Heart left ventricle (tissue), 16 donors: ENCODE measurements around the gene PHAF1. TPM values are rescaled to one million over a fixed set of nuclear protein-coding genes. Genes with fewer than 3 reads are reported as not detected.

Source experiments
- ATAC-seq, 4 donors: fragments of 200-7000 bp; cut with Tn5 transposase; one replicate each; pipeline ENCODE4 v1.9.1; 2020 to 2022; ENCODE audit warnings: moderate library complexity in 4 of 4, mild to moderate bottlenecking in 3 of 4, moderate number of reproducible peaks in 1 of 4
- DNase-seq, 5 donors: peaks; one replicate each; pipeline ENCODE4 v3.0.0-alpha.2; 2020
- H3K27ac ChIP-seq, 12 donors: fragments of 200-600 bp; sonication (generic) in 4 of 12; one replicate each; pipeline versions ENCODE4 v1.5.0 to v1.8.0; 2016 to 2022; ENCODE audit warnings: mild to moderate bottlenecking in 2 of 12
- H3K27me3 ChIP-seq, 9 donors: fragments of 200-600 bp; sonication (generic) in 2 of 9; one replicate each; pipeline versions ENCODE4 v1.5.1 to v1.8.0; 2016 to 2022; ENCODE audit warnings: mild to moderate bottlenecking in 3 of 9
- H3K36me3 ChIP-seq, 9 donors: fragments of 200-600 bp; sonication (generic) in 2 of 9; one replicate each; pipeline versions ENCODE4 v1.5.0 to v1.8.0; 2018 to 2022; ENCODE audit warnings: mild to moderate bottlenecking in 2 of 9
- H3K4me1 ChIP-seq, 12 donors: fragments of 200-600 bp; sonication (generic) in 4 of 12; one replicate each; pipeline versions ENCODE4 v1.5.0 to v1.8.0; 2016 to 2022; ENCODE audit warnings: mild to moderate bottlenecking in 3 of 12
- H3K4me3 ChIP-seq, 12 donors: fragments of 200-600 bp; sonication (generic) in 4 of 12; one replicate each; pipeline versions ENCODE4 v1.5.0 to v1.8.0; 2017 to 2022; ENCODE audit warnings: mild to moderate bottlenecking in 9 of 12, moderate library complexity in 4 of 12
- H3K9me3 ChIP-seq, 12 donors: fragments of 200-600 bp; sonication (generic) in 4 of 12; one replicate each; pipeline versions ENCODE4 v1.5.0 to v1.8.0; 2016 to 2022; ENCODE audit warnings: mild to moderate bottlenecking in 1 of 12
- CTCF ChIP-seq, 12 donors: fragments of 200-600 bp; sonication (generic) in 4 of 12; IDR thresholded peaks; one replicate each; pipeline versions ENCODE4 v1.5.0 to v1.8.0; 2018 to 2022; ENCODE audit warnings: antibody characterized with exemption in 12 of 12, mild to moderate bottlenecking in 5 of 12
- POLR2A ChIP-seq, 2 donors: fragments of 450-650 bp; IDR thresholded peaks; one replicate each; pipeline ENCODE4 v1.6.1; 2017; ENCODE audit warnings: antibody characterized with exemption in 2 of 2, mild to moderate bottlenecking in 2 of 2, moderate library complexity in 2 of 2
- WGBS, 4 donors: extraction: QIAGEN DNeasy Blood & Tissue Kit in 2 of 4; methylation state at CpG; one replicate each; pipeline versions ENCODE4 v1.1.5 to v1.1.7; 2013 to 2018; 5-methylcytosine and 5-hydroxymethylcytosine counted together
- intact Hi-C, 10 donors: fragments of 100-400 bp; cut with DNase I; formaldehyde crosslinking; loops; one replicate each; pipeline versions ENCODE4 v1.11.1 to v1.14.2; 2022
- polyA plus RNA-seq, 2 donors: library from polyadenylated mRNA; stranded (reverse); fragments of 200-250 nt; gene quantifications; one replicate each; pipeline ENCODE4 v1.2.3, GENCODE V29; 2013
- total RNA-seq, 9 donors: library from RNA; depleted of rRNA in 2 of 9; stranded (reverse); fragments of >200 nt in 2 of 9; fragmentation: NEBNext Ultra II Directional in 3 of 9; extraction: Animal tissue kit (Norgen Biotek cat#: 25700) in 3 of 9; gene quantifications; one replicate each; pipeline versions ENCODE4 v1.1.0 to v1.2.4, GENCODE V29; 2016 to 2023
- donor health status: ischemic (EF 13 %, LVEDD 7.1; RV severe dilation, severe dysfunction).
- donor health status: healthy with polysubstance abuse.
- donor health status: DM: no; HTN: yes; CAD: no.
- donor health status: DM: no; HTN: no; CAD: no.
- donor health status: ischemic (EF 25% LVEDD 6.9; RV normal size, moderate dysfunction).
- donor health status: ischemic (EF 25% LVEDD 5.7; RV mildly dilated, moderate dysfunction).
- donor health status: healthy.
- donor health status: DM: yes; HTN: yes; CAD: no.
- donor health status: ischemic (EF 35%, LVEDD 5.7; RV mildly dilated, moderate dysfunction).
- donor health status: nonischemic (EF 11% LVEDD 7.7; RV severe dilation, severe dysfunction).
- donor health status: DM: yes; HTN: yes; CAD: no.
- donor health status: PGD.
- donor health status: ischemic (EF 29% LVEDD 5.4; RV normal size, mild dysfunction).
- donor health status: nonischemic (EF 23%, LVEDD 6.1; RV moderate dilation, normal function).

Gene PHAF1
- total and polyA plus RNA-seq, 11 donors: 5.6 to 17.8 (median 11.6) TPM

GRCh38 chr16:67185651-67186134 lies 76.0 kb downstream of the PHAF1 start:
- 9 to 10% (median 9%) methylated on average over 12 of the region's 12 CpGs for WGBS, 4 donors
- Histone ChIP-seq H3K4me1 (peaks cover 0 to 47% (median 27%) of the 10 kb centered on the region in 12 donors), H3K9me3 (no peaks in the 10 kb centered on the region), H3K4me3 (peak overlapping the region in 8 of 12 donors; percentile 25 to 88 (median 72)), H3K36me3 (no peaks in the 10 kb centered on the region), H3K27me3 (no peaks in the 10 kb centered on the region), H3K27ac (peak overlapping the region in 2 of 12 donors; percentile 6 to 33)
- TF ChIP-seq CTCF (IDR thresholded peaks at IDR 0.05) (no peak), POLR2A (IDR thresholded peaks at IDR 0.05) (no peak)
- no peak for DNase-seq
- intact Hi-C loops: loop anchor here in 8 of 10 donors (1.0 to 10.0 kb wide), 6 partner anchors 26 to 231 kb away; partner anchors contain the start of genes FBXL8 (in 1 of the 8), FHOD1 (in 1 of the 8) and TRADD (in 1 of the 8)
- no peak for ATAC-seq

GRCh38 chr16:67186550-67186950 lies 76.8 kb downstream of the PHAF1 start:
- H3K4me1 ChIP-seq: peaks cover 2 to 50% (median 33%) of the 10 kb centered on the region in 12 donors
- ATAC-seq (no peak), DNase-seq (no peak)
- H3K27ac ChIP-seq: no peak overlapping the region
- H3K4me3 ChIP-seq: no peak overlapping the region
- no peaks in the 10 kb centered on the region for H3K27me3 ChIP-seq
- no peaks in the 10 kb centered on the region for H3K9me3 ChIP-seq
- WGBS, 4 donors: 44 to 61% (median 56%) methylated on average over 4 to 5 of the region's 5 CpGs
- H3K36me3 ChIP-seq: no peaks in the 10 kb centered on the region
- TF ChIP-seq CTCF (IDR thresholded peaks at IDR 0.05) (no peak), POLR2A (IDR thresholded peaks at IDR 0.05) (no peak)
- intact Hi-C loops: loop anchor here in 3 of 10 donors (10.0 kb wide), 1 partner anchor 212 kb away; no protein-coding TSS in a partner anchor

- 81 to 85% (median 84%) methylated on average over 20 to 26 of the region's 26 CpGs for WGBS, 4 donors
- no peak for TF ChIP-seq POLR2A (IDR thresholded peaks at IDR 0.05)
- TF ChIP-seq CTCF (IDR thresholded peaks at IDR 0.05): no peak
- no peak for ATAC-seq
- Histone ChIP-seq H3K27ac (no peak overlapping the region), H3K9me3 (no peaks in the 10 kb centered on the region), H3K4me3 (no peak overlapping the region), H3K36me3 (no peaks in the 10 kb centered on the region), H3K4me1 (peaks cover 2 to 45% (median 36%) of the 10 kb centered on the region in 12 donors), H3K27me3 (no peaks in the 10 kb centered on the region)
- DNase-seq: no peak
- intact Hi-C loops: loop anchor here in 3 of 10 donors (10.0 kb wide), 1 partner anchor 213 kb away; no protein-coding TSS in a partner anchor
Measured at GRCh38 chr16:67187175-67187890, 77.6 kb downstream of the PHAF1 start.

GRCh38 chr16:67188323-67188722 lies 78.6 kb downstream of the PHAF1 start:
- intact Hi-C loops: loop anchor here in 3 of 10 donors (10.0 kb wide), 1 partner anchor 214 kb away; no protein-coding TSS in a partner anchor
- Histone ChIP-seq H3K4me3 (no peak overlapping the region), H3K4me1 (peaks cover 2 to 48% (median 39%) of the 10 kb centered on the region in 12 donors), H3K36me3 (peaks cover 0 to 4% (median 0%) of the 10 kb centered on the region in 9 donors), H3K27ac (no peak overlapping the region), H3K9me3 (no peaks in the 10 kb centered on the region), H3K27me3 (no peaks in the 10 kb centered on the region)
- no peak for DNase-seq
- ATAC-seq: no peak
- TF ChIP-seq CTCF (IDR thresholded peaks at IDR 0.05) (no peak), POLR2A (IDR thresholded peaks at IDR 0.05) (no peak)
- 63 to 74% (median 70%) methylated on average over 4 of the region's 4 CpGs for WGBS, 4 donors
